SW480 (cell line): ENCODE results near the gene MVB12B.

Source experiments
- DNase-seq: peaks from one replicate; pipeline ENCODE4 v3.0.0-alpha.2; 2016; ENCODE audit warnings: low spot score

MVB12B gene

GRCh38 chr9:126408004-126408403 is 81.4 kb downstream of the MVB12B start:
- DNase-seq: no peak

GRCh38 chr9:126410229-126410628 is 83.6 kb downstream of the MVB12B start:
- no peak for DNase-seq

- peak; percentile 37 for DNase-seq
Measured at GRCh38 chr9:126411225-126411947, 84.8 kb downstream of the MVB12B start.

- DNase-seq: no peak
Measured at GRCh38 chr9:126411948-126412284, 85.3 kb downstream of the MVB12B start.

GRCh38 chr9:126412905-126413304 is 86.3 kb downstream of the MVB12B start:
- no peak for DNase-seq

GRCh38 chr9:126413391-126414068 is 86.9 kb downstream of the MVB12B start:
- DNase-seq: no peak

- no peak for DNase-seq
Measured at GRCh38 chr9:126415741-126416370, 89.2 kb downstream of the MVB12B start.

- peak; percentile 84 for DNase-seq
Measured at GRCh38 chr9:126417043-126417442, 90.4 kb downstream of the MVB12B start.

GRCh38 chr9:126417684-126418083 is 91.1 kb downstream of the MVB12B start:
- DNase-seq: no peak

GRCh38 chr9:126418608-126419007 is 92.0 kb downstream of the MVB12B start:
- no peak for DNase-seq

GRCh38 chr9:126419475-126419874 is 92.8 kb downstream of the MVB12B start:
- peak; percentile 66 for DNase-seq

GRCh38 chr9:126420135-126420534 is 93.5 kb downstream of the MVB12B start:
- no peak for DNase-seq

- peak; percentile 26 for DNase-seq
Measured at GRCh38 chr9:126420643-126421564, 94.3 kb downstream of the MVB12B start.

GRCh38 chr9:126421567-126422428 is 95.2 kb downstream of the MVB12B start:
- no peak for DNase-seq

- DNase-seq: no peak
Measured at GRCh38 chr9:126423142-126423915, 96.7 kb downstream of the MVB12B start.

GRCh38 chr9:126423916-126424185 is 97.2 kb downstream of the MVB12B start:
- no peak for DNase-seq

GRCh38 chr9:126424511-126424910 is 97.9 kb downstream of the MVB12B start:
- no peak for DNase-seq

GRCh38 chr9:126428534-126429175 is 102.0 kb downstream of the MVB12B start:
- no peak for DNase-seq

- no peak for DNase-seq
Measured at GRCh38 chr9:126429190-126429589, 102.6 kb downstream of the MVB12B start.

GRCh38 chr9:126430124-126430523 is 103.5 kb downstream of the MVB12B start:
- DNase-seq: no peak
